Activated naive CD4-positive, alpha-beta T cell treated with anti-CD3 and anti-CD28 coated beads, Interleukin-2, amount 10 ng/mL, durations not matched to agents 7 days and 5 days (primary cell): ENCODE measurements around the gene NCKIPSD.

Experiments
- CTCF ChIA-PET: fragments of 350-600 bp; sonication (Branson Sonifier 250); formaldehyde crosslinking; loops from one replicate; lab custom pipeline; 2021; ENCODE audit warnings: antibody characterized with exemption; lab: Charles Lee
- DNase-seq: peaks from one replicate; pipeline ENCODE4 v3.0.0-alpha.2; 2020
- H3K27ac Mint-ChIP-seq: one replicate; pipeline ENCODE4 v1.8.0; 2021; ENCODE audit warnings: mild to moderate bottlenecking, moderate library complexity, mixed read lengths
- H3K27me3 Mint-ChIP-seq: one replicate; pipeline ENCODE4 v1.8.0; 2021; ENCODE audit warnings: mild to moderate bottlenecking, mixed read lengths
- H3K36me3 Mint-ChIP-seq: one replicate; pipeline ENCODE4 v1.8.0; 2021; ENCODE audit warnings: mixed read lengths
- H3K4me1 Mint-ChIP-seq: one replicate; pipeline ENCODE4 v1.8.0; 2021; ENCODE audit warnings: mixed read lengths
- H3K4me3 Mint-ChIP-seq: one replicate; pipeline ENCODE4 v1.8.0; 2021; ENCODE audit warnings: mild to moderate bottlenecking, moderate library complexity, mixed read lengths
- H3K9me3 Mint-ChIP-seq: one replicate; pipeline ENCODE4 v1.8.0; 2021; ENCODE audit warnings: mixed read lengths

Gene NCKIPSD

DNA sequence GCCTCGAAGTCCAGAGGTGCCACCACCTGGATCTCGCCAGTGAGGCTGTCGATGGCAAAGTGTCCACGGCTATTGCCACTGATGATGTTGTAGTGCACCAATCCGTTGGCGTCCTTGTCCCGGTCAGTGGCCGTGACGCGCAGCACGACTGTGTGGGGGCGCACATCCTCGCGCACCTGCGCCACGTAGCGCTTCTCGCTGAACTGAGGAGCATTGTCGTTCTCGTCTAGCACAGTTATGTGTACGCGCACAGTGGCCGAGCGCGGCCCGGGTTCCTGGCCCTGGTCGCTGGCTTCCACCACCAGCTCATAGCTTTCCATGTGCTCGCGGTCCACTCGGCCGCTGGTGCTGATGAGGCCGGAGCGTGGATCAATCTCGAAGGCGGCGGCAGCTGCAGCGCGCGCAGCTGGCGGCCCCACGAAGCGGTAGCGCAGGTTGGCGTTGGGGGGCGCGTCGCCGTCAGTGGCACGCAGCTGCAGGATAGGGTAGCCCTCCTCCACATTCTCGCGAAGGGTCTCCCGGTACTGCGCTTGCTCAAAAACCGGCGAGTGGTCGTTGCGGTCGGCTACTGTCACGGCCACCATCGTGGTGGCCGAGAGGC is 24.8 kb downstream of the NCKIPSD start:
- CTCF ChIA-PET: no interaction called here
- H3K4me1 Mint-ChIP-seq: peaks cover 37% of the 10 kb centered on the region
- peaks cover 3% of the 10 kb centered on the region for H3K36me3 Mint-ChIP-seq
- peaks cover 72% of the 10 kb centered on the region for H3K27me3 Mint-ChIP-seq
- no peak overlapping the region for H3K27ac Mint-ChIP-seq
- no peak for DNase-seq
- no peaks in the 10 kb centered on the region for H3K9me3 Mint-ChIP-seq
- no peak overlapping the region for H3K4me3 Mint-ChIP-seq

DNA sequence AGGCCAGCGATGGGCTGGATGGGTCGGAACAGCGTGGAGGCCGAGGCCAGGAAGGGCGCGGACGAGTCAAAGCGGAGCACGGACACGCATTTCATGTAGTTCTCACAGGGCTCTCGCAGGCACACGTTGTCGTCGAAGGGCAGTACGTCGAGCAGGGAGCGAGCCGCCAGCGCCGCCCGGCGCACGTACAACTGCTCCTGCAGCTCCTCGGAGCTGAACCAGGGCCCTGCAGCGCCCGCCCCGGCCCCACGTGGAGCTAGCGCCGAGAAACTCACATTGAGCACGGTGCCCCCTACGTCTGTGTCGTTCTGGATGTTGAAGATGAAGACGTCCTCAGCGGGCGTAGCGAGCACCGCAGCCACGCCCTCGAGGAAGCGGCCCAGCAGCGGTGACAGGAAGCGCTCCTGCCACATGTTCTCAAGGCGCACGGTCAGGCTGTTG is 28.9 kb downstream of the NCKIPSD start:
- CTCF ChIA-PET: interaction anchor here (1.0 to 1.9 kb wide), 2 partner anchors 27 to 30 kb away, joined by 3 to 4 read pairs; no protein-coding TSS in a partner anchor
- peaks cover 2% of the 10 kb centered on the region for H3K36me3 Mint-ChIP-seq
- H3K9me3 Mint-ChIP-seq: no peaks in the 10 kb centered on the region
- peak overlapping the region; percentile 70 for H3K4me3 Mint-ChIP-seq
- H3K27me3 Mint-ChIP-seq: peaks cover 47% of the 10 kb centered on the region
- peaks cover 30% of the 10 kb centered on the region for H3K4me1 Mint-ChIP-seq
- H3K27ac Mint-ChIP-seq: peak overlapping the region; percentile 81
- peak; percentile 53 for DNase-seq

DNA sequence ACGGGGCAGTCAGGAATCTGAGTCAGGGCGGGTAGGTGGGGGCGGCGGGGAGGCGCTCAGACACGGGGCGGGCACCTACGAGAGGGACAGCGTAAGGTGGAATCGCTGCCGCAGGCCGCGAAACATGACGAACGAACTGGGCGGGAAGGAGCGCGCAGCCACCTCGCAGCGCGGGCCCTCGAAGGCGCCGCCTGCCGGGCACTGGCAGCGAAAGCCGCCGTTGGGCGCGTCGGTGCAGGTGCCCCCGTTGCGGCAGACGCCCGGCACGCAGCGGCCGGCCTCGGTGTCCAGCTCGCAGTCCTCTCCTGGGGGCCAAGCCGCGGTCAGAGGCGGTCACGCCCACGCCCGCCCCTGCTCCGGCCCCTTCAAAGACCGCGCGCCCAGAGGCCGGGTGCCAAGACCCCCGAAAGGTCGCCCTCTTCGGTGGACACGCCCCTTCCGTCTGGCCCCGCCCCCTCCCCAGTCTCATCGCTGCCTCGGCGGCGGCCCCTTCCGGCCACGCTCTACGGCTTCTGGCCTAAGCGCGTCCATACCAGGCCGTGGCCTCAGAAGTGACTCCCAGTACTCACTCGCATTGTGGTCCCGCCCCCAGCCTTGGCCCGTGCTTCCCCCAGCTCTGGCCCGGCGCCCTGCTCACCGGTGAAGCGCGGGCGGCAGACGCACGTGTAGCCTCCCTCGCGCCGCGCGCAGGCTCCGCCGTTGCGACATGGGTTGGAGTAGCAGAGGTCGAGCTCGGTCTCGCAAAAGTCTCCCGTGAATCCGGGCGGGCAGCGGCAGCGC is 29.5 kb downstream of the NCKIPSD start:
- H3K4me3 Mint-ChIP-seq: peak overlapping the region; percentile 70
- H3K4me1 Mint-ChIP-seq: peaks cover 26% of the 10 kb centered on the region
- peaks cover 2% of the 10 kb centered on the region for H3K36me3 Mint-ChIP-seq
- DNase-seq: peak; percentile 89
- CTCF ChIA-PET: interaction anchor here (1.0 to 1.9 kb wide), 2 partner anchors 28 to 30 kb away, joined by 3 to 4 read pairs; no protein-coding TSS in a partner anchor
- H3K27me3 Mint-ChIP-seq: peaks cover 41% of the 10 kb centered on the region
- H3K27ac Mint-ChIP-seq: peak overlapping the region; percentile 81
- H3K9me3 Mint-ChIP-seq: no peaks in the 10 kb centered on the region

DNA sequence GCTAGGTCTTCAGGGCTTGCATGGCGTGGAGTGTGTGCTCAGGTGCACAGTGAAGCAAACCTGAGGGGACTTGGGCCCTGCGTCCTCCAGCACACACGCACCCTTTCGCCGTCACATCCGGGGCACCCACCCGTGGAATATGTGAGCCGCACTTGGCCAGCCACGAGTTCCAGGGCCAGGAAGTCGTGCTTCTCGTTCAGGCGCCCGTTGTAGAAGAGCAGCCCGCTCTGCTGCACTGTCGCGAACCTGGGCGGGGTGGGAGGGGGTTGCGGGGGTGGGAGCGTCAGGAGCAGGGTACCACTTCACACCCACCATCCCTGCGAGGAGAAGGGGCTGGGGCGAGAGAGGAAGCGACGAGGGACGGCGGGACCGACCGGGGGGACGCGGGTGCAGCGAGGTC is 30.1 kb downstream of the NCKIPSD start:
- CTCF ChIA-PET: no interaction called here
- Mint-ChIP-seq H3K27ac (peak overlapping the region; percentile 80), H3K9me3 (no peaks in the 10 kb centered on the region), H3K36me3 (peaks cover 2% of the 10 kb centered on the region), H3K4me3 (peak overlapping the region; percentile 68), H3K4me1 (peaks cover 26% of the 10 kb centered on the region), H3K27me3 (peaks cover 34% of the 10 kb centered on the region)
- peak; percentile 76 for DNase-seq

DNA sequence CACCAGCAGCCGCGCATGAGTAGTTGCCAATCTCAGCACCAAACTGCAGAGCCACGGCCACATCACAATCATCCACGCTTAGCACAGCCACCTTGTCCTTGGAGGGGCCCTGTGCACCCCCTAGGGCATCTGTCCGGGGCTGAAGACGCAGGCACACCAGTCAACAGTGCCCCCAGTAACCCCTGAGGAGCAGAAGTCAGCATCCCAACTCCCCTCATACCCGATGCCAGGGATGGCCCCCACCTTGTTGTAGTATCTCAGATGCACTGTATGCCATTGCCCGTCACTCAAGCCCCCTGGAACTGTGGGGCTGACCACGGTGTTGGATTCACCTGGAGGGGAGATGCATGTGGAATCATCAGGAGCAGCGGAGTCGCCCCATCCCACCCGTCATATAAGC is 30.7 kb downstream of the NCKIPSD start:
- CTCF ChIA-PET: no interaction called here
- Mint-ChIP-seq H3K27ac (peak overlapping the region; percentile 77), H3K27me3 (peaks cover 29% of the 10 kb centered on the region), H3K36me3 (peaks cover 2% of the 10 kb centered on the region), H3K4me3 (peak overlapping the region; percentile 68), H3K9me3 (no peaks in the 10 kb centered on the region), H3K4me1 (peaks cover 26% of the 10 kb centered on the region)
- no peak for DNase-seq

DNA sequence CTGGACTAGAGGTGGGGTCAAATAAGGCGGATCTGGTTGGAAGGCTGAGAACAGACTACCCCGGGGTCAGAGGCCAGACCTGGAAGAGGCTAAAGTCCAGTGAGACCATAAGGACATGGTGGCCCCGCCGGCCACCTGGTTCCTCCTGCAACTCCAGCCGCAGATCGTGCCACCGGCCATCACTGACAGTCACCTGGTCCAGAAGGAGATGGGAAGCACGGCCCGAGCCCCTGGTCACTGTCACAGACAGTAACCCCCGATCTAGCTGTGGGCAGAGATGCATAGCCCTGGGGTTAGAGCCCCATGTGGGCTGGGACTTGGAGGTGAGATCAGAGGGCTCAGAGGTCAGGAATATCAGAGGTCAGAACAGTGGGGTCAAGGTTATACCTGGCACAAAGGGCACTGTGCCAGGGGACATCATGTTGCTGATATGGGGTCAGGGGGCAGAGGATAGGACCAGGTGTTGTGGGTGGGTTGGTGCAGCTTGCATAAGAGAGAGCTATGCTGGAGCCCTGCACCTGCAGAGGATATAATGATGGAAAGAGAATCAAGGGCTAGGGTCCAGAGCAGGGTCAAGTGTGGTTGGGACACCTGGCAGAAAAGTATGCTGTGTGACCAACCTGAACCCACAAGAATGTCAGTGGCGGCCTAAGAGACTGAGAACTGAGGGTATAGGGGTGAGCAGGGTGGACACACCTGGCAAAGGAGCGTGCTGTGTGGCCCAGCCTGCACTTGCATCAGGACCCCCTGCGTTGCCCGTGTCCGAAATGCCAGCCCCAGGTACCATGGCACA is 32.6 kb downstream of the NCKIPSD start:
- no peak overlapping the region for H3K27ac Mint-ChIP-seq
- peaks cover 12% of the 10 kb centered on the region for H3K27me3 Mint-ChIP-seq
- no peak overlapping the region for H3K4me3 Mint-ChIP-seq
- H3K36me3 Mint-ChIP-seq: peaks cover 2% of the 10 kb centered on the region
- CTCF ChIA-PET: interaction anchor here (1.1 to 1.7 kb wide), 2 partner anchors 17 to 217 kb away, joined by 3 to 4 read pairs; partner anchors contain the start of gene SLC26A6
- peaks cover 26% of the 10 kb centered on the region for H3K4me1 Mint-ChIP-seq
- H3K9me3 Mint-ChIP-seq: no peaks in the 10 kb centered on the region
- no peak for DNase-seq

DNA sequence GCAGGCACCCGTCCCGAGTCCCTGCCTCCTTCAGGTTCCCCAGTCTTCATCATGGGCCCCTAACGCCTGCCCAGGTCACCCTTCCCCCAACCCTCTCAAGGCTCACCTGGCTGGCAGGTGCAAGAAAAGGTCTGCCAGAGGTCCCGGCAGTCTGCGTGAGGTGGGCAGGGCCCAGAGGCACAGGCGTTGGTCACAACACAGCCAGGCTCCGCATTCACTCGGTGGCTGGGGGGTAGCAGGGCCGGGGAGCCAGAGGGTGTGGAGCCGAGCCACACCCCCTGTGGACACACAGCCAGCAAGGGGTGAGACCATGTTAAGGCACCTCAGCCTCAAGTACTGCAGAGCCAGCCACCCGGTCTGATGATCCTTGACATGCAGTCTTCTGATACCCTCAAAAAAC is 33.9 kb downstream of the NCKIPSD start:
- CTCF ChIA-PET: no interaction called here
- Mint-ChIP-seq H3K36me3 (peaks cover 2% of the 10 kb centered on the region), H3K4me3 (no peak overlapping the region), H3K9me3 (no peaks in the 10 kb centered on the region), H3K27ac (no peak overlapping the region), H3K4me1 (peaks cover 14% of the 10 kb centered on the region), H3K27me3 (no peaks in the 10 kb centered on the region)
- no peak for DNase-seq

DNA sequence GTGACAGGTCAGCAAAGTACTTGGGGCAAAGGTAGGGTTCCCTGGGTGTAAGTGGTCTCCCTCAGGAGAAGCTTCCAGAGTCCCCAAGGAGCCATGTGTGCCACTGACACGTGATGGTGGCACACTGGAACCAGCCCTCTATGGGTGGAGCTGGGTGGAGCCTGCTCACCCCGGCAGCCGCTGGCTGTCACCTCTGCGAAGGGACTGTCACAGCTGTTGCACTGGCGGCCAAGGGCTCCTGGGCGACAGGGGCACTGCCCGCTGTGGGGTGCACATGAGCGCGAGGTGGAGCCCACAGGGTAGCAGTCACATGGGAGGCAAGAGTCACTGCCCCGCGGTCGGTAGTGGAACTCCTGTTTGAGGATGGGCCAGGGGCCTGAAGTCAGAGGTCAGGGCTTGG is 35.0 kb downstream of the NCKIPSD start:
- H3K4me3 Mint-ChIP-seq: no peak overlapping the region

DNA sequence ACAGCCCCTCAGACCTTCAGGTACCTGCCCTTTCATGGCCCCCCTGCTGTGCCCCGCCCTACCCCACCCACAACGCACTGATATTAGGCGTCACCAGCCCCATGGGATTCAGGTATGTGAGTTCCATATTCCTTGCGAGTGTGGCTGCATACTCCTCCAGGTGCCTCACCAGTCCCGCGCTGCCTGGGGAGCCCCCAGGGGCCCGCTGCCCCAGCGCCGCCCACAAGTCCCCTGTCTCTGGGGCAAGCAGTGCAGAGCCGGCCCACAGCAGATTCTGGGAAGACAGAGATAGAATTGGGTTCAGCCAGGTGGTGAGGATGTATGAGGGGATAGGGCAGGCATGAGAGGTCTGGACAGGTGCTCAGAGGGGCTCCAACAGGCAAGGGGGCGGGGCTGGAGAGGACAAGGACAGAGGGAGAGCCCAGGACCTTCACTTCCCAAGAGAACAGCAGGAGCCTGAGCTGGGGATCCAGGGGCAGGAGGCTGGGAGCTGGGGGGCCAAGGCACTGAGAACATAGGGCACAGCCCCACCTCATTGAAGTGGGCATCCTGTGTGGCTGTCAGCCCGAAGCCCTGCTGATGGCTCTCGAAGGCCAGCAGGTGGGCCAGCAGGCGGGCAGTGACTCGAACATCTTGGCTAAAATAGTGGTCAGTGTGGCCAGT is 37.4 kb downstream of the NCKIPSD start:
- H3K4me1 Mint-ChIP-seq: no peaks in the 10 kb centered on the region
- H3K4me3 Mint-ChIP-seq: no peak overlapping the region
- no peaks in the 10 kb centered on the region for H3K9me3 Mint-ChIP-seq
- CTCF ChIA-PET: no interaction called here
- no peak for DNase-seq
- peaks cover 2% of the 10 kb centered on the region for H3K36me3 Mint-ChIP-seq
- H3K27me3 Mint-ChIP-seq: no peaks in the 10 kb centered on the region
- no peak overlapping the region for H3K27ac Mint-ChIP-seq

More for the DNA sequence above, 35.0 kb downstream of the NCKIPSD start:
- Mint-ChIP-seq H3K27ac (no peak overlapping the region), H3K27me3 (no peaks in the 10 kb centered on the region), H3K4me1 (peaks cover 9% of the 10 kb centered on the region), H3K36me3 (peaks cover 2% of the 10 kb centered on the region), H3K9me3 (no peaks in the 10 kb centered on the region)
- DNase-seq: no peak
- CTCF ChIA-PET: no interaction called here

DNA sequence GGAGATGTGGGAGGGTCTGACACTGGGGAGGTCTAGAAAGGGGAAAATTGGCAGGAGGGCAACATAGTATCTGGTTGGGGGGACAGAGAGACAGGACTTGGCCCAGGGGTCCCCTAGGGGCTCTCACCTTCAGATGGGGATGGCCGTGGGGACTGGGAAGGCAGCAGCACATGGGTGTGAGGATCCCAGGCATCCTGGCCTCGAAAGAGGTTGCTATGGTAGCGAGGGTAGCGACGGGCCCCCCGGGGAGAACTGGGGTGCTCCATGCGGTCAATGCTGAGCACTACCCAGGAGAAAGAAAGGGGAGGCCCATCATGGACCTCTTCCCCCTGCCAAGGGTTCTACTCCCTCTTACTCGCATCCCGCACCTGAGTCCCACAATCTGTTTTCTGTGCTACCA is 38.0 kb downstream of the NCKIPSD start:
- CTCF ChIA-PET: no interaction called here
- Mint-ChIP-seq H3K27ac (no peak overlapping the region), H3K27me3 (no peaks in the 10 kb centered on the region), H3K4me3 (no peak overlapping the region), H3K9me3 (no peaks in the 10 kb centered on the region), H3K4me1 (no peaks in the 10 kb centered on the region), H3K36me3 (peaks cover 1% of the 10 kb centered on the region)
- no peak for DNase-seq

DNA sequence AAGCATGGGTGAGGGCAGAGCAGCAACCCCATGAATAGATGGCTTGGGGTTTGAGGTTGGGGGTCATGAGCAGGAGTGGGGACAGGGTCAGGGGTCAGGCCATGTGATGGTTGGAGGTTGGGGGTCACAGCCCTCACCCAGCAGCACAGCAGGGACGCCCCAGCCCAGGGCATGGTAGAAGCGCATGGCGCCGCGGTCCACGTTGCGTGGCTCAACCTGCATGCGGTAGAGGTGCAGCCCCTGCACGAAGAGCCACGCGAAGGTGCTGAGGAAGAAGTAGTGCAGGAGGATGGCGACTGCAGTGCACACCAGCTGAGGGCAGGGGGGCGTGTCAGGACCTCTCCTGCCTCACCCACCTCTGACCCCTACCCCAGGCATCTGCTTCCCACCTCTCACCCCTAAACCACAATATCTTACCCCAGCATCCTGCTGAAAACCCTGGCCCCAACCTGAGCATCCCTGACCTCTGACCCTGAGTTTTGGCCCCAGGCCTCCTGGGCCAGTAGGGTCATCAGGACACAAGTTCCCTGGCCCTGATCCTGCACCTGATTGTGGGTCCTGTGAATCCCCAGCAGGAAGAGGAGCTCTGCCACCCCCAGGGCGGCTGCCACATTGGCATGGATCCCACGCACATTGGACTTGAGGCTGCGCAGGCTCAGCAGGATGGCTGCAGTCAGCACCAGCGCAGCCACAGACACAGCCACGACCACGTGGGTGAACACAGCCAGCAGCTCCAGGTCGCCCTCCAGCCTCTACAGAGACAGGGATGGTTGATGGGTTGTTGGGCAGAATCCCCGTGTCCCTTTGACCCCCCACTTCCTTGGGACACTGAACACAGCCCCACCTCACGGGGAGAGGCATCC is 40.6 kb downstream of the NCKIPSD start:
- Mint-ChIP-seq H3K9me3 (no peaks in the 10 kb centered on the region), H3K4me3 (no peak overlapping the region), H3K27ac (no peak overlapping the region), H3K27me3 (no peaks in the 10 kb centered on the region), H3K4me1 (no peaks in the 10 kb centered on the region), H3K36me3 (no peaks in the 10 kb centered on the region)
- CTCF ChIA-PET: interaction anchor here (1.2 kb wide), 1 partner anchor 9 kb away, joined by 4 read pairs; the partner anchor contains the start of gene SLC26A6
- DNase-seq: no peak

DNA sequence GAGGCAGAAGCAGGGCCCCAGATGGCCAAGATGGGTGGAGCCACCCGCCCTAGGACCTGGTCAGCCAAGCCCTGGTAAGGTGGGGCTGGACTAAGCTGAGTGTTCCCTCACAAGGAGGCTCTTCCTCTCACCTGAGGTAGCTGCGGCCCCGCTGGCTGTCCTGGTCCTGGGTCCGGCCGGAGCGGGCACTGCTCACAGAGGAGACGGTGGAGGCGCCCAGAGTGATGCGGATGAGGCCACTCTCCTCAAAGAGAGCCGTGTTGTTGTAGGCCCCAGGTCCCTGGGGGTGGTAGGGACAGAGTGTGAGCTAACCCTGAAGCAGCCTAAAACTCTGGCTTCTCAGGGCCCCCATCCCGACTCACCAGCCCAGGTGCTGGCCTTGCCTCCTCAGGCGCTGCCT is 43.1 kb downstream of the NCKIPSD start:
- DNase-seq: no peak
- CTCF ChIA-PET: no interaction called here
- Mint-ChIP-seq H3K9me3 (no peaks in the 10 kb centered on the region), H3K4me1 (no peaks in the 10 kb centered on the region), H3K27me3 (peaks cover 3% of the 10 kb centered on the region), H3K4me3 (no peak overlapping the region), H3K36me3 (no peaks in the 10 kb centered on the region), H3K27ac (no peak overlapping the region)

DNA sequence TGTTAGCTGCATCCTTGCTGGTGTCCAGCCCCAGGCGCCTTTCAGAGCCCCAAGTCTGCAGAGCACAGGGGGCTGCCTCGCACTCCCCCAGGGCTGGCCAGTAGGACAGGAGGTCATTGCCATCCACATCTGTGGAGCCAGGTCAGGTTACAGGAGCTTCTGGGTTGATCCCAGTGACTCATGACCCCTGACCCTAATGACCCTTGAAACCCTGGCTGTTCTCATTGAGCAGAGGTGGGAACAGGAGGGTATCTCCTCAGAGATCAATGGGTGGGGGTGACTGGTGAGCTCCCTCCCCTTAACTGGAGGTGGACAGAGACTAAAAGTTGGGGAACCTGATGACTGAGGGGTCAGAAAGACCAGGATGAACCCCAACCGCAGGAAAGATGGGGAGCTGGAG is 44.3 kb downstream of the NCKIPSD start:
- H3K27ac Mint-ChIP-seq: no peak overlapping the region
- peaks cover 8% of the 10 kb centered on the region for H3K4me1 Mint-ChIP-seq
- no peaks in the 10 kb centered on the region for H3K36me3 Mint-ChIP-seq
- DNase-seq: no peak
- peaks cover 3% of the 10 kb centered on the region for H3K27me3 Mint-ChIP-seq
- no peaks in the 10 kb centered on the region for H3K9me3 Mint-ChIP-seq
- H3K4me3 Mint-ChIP-seq: no peak overlapping the region
- CTCF ChIA-PET: no interaction called here
